Right renal cortex interstitium (tissue), 3 donors: Measurements from ENCODE around the gene THSD4. TPM values are rescaled to one million over a fixed set of nuclear protein-coding genes. Genes with fewer than 3 reads are reported as not detected.
"Not testable (repeated sequence)": the region's sequence is repeated elsewhere in the genome, so short reads cannot be mapped to it uniquely, and the experiment has no call there.

Source experiments
- DNase-seq, 3 donors: peaks; one replicate each; pipeline ENCODE4 v3.0.0-alpha.2; 2013; ENCODE audit warnings: low read depth in 3 of 3, low spot score in 2 of 3
- polyA plus RNA-seq, 3 donors: library from polyadenylated mRNA; unstranded; fragments of 120-200 nt; gene quantifications; one replicate each; pipeline ENCODE4 v1.2.1, GENCODE V29; 2013; ENCODE audit not compliant: insufficient read length in 3 of 3

Gene THSD4
- polyA plus RNA-seq, 3 donors: 31.9 to 39.4 (median 33.2) TPM

- DNase-seq: no peak
Observed at GRCh38 chr15:71118881-71119632, 3.8 kb downstream of the THSD4 start.

GRCh38 chr15:71120428-71120944, 5.2 kb downstream of the THSD4 start:
- no peak for DNase-seq

- no peak for DNase-seq
Observed at GRCh38 chr15:71121442-71121841, 6.2 kb downstream of the THSD4 start.

GRCh38 chr15:71124937-71125790, 9.9 kb downstream of the THSD4 start:
- DNase-seq: no peak

- DNase-seq: no peak
Observed at GRCh38 chr15:71125831-71126450, 10.7 kb downstream of the THSD4 start.

GRCh38 chr15:71127083-71127482, 11.8 kb downstream of the THSD4 start:
- no peak for DNase-seq

- DNase-seq: not testable (repeated sequence)
Observed at GRCh38 chr15:71128159-71128558, 12.9 kb downstream of the THSD4 start.

- no peak for DNase-seq
Observed at GRCh38 chr15:71128939-71129562, 13.8 kb downstream of the THSD4 start.

GRCh38 chr15:71129669-71130068, 14.4 kb downstream of the THSD4 start:
- no peak for DNase-seq

GRCh38 chr15:71131601-71132362, 16.5 kb downstream of the THSD4 start:
- no peak for DNase-seq

- DNase-seq: no peak
Observed at GRCh38 chr15:71133747-71134472, 18.6 kb downstream of the THSD4 start.

GRCh38 chr15:71136159-71136783, 21.0 kb downstream of the THSD4 start:
- DNase-seq: no peak

- DNase-seq: no peak
Observed at GRCh38 chr15:71136793-71137518, 21.7 kb downstream of the THSD4 start.

GRCh38 chr15:71138473-71138872, 23.2 kb downstream of the THSD4 start:
- DNase-seq: no peak

GRCh38 chr15:71139241-71139640, 24.0 kb downstream of the THSD4 start:
- no peak for DNase-seq

GRCh38 chr15:71141572-71141971, 26.3 kb downstream of the THSD4 start:
- no peak for DNase-seq

GRCh38 chr15:71142780-71143179, 27.5 kb downstream of the THSD4 start:
- DNase-seq: no peak
